ENCODE data around the gene PRR5L.

Gene PRR5L

GRCh38 chr11:36460220-36460619 is 164.1 kb downstream of the PRR5L start (continued):
- TF ChIP-seq INSM2 (tag by site-specific recombination; IDR thresholded peaks at IDR 0.05) (no peak), ZEB2 (tag by site-specific recombination; IDR thresholded peaks at IDR 0.05) (no peak), ZNF391 (tag by site-specific recombination; IDR thresholded peaks at IDR 0.05; ENCODE audit: borderline replicate concordance, low read depth) (no peak), ZNF157 (tag by site-specific recombination; IDR thresholded peaks at IDR 0.05) (no peak), ZNF791 (tag by site-specific recombination; IDR thresholded peaks at IDR 0.05) (no peak)

DNA sequence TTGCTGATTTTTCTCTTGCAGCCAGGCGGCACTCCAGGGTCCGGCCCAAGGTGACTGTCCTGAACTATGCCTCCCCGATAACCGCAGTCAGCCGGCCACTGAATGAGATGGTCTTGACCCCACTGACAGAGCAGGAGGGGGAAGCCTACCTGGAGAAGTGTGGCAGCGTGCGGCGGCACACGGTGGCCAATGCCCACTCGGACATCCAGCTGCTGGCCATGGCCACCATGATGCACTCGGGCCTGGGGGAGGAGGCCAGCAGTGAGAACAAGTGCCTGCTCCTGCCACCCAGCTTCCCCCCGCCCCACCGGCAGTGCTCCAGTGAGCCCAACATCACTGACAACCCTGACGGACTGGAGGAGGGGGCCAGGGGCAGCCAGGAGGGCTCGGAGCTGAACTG is 166.2 kb downstream of the PRR5L start:
- POLR2A ChIA-PET = no interaction called here
- no peak overlapping the region for H3K27ac ChIP-seq (ENCODE audit: extremely low read depth, low read depth, low read length)
- H3K36me3 ChIP-seq (ENCODE audit: control insufficient read depth in 2 of 2, insufficient read depth in 1 of 2, low read length in 2 of 2) = no peaks in the 10 kb centered on the region
- CTCF ChIA-PET = interaction anchor here (0.7 kb wide), 1 partner anchor 49 kb away, joined by 4 read pairs; no protein-coding TSS in a partner anchor
- H3K4me3 ChIP-seq (ENCODE audit: low read depth, low read length) = no peak overlapping the region
- H3K9me3 ChIP-seq (ENCODE audit: control insufficient read depth, insufficient read depth, low read depth, low read length) = no peaks in the 10 kb centered on the region
- H3K4me1 ChIP-seq (ENCODE audit: control insufficient read depth, insufficient read depth, low read length) = no peaks in the 10 kb centered on the region
- TF ChIP-seq ZNF660 (tag by site-specific recombination; IDR thresholded peaks at IDR 0.05) = no peak
- TF ChIP-seq HOXC10 (CRISPR knock-in tag; IDR thresholded peaks at IDR 0.05) = no peak
- no peak for TF ChIP-seq ZNF558 (tag by site-specific recombination; IDR thresholded peaks at IDR 0.05)
- TF ChIP-seq ZNF155 (tag by site-specific recombination; IDR thresholded peaks at IDR 0.05) = no peak
- TF ChIP-seq ZNF610 (tag by site-specific recombination; IDR thresholded peaks at IDR 0.05; ENCODE audit: borderline replicate concordance) = no peak
- TF ChIP-seq ZNF138 (tag by site-specific recombination; IDR thresholded peaks at IDR 0.05; ENCODE audit: borderline replicate concordance) = no peak
- TF ChIP-seq, protein P1, sequence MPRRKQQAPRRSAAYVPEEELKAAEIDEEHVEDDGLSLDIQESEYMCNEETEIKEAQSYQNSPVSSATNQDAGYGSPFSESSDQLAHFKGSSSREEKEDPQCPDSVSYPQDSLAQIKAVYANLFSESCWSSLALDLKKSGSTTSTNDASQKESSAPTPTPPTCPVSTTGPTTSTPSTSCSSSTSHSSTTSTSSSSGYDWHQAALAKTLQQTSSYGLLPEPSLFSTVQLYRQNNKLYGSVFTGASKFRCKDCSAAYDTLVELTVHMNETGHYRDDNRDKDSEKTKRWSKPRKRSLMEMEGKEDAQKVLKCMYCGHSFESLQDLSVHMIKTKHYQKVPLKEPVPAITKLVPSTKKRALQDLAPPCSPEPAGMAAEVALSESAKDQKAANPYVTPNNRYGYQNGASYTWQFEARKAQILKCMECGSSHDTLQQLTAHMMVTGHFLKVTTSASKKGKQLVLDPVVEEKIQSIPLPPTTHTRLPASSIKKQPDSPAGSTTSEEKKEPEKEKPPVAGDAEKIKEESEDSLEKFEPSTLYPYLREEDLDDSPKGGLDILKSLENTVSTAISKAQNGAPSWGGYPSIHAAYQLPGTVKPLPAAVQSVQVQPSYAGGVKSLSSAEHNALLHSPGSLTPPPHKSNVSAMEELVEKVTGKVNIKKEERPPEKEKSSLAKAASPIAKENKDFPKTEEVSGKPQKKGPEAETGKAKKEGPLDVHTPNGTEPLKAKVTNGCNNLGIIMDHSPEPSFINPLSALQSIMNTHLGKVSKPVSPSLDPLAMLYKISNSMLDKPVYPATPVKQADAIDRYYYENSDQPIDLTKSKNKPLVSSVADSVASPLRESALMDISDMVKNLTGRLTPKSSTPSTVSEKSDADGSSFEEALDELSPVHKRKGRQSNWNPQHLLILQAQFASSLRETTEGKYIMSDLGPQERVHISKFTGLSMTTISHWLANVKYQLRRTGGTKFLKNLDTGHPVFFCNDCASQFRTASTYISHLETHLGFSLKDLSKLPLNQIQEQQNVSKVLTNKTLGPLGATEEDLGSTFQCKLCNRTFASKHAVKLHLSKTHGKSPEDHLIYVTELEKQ (tag by site-specific recombination; IDR thresholded peaks at IDR 0.05; ENCODE audit: borderline replicate concordance) = no peak
- no peak for TF ChIP-seq ZNF48 (tag by site-specific recombination; IDR thresholded peaks at IDR 0.05)
- TF ChIP-seq GLI4 (tag by site-specific recombination; IDR thresholded peaks at IDR 0.05) = no peak
- TF ChIP-seq ZNF184 (tag by site-specific recombination; IDR thresholded peaks at IDR 0.05) = no peak
- TF ChIP-seq ZNF473 (tag by site-specific recombination; IDR thresholded peaks at IDR 0.05) = no peak
- TF ChIP-seq, protein P2, sequence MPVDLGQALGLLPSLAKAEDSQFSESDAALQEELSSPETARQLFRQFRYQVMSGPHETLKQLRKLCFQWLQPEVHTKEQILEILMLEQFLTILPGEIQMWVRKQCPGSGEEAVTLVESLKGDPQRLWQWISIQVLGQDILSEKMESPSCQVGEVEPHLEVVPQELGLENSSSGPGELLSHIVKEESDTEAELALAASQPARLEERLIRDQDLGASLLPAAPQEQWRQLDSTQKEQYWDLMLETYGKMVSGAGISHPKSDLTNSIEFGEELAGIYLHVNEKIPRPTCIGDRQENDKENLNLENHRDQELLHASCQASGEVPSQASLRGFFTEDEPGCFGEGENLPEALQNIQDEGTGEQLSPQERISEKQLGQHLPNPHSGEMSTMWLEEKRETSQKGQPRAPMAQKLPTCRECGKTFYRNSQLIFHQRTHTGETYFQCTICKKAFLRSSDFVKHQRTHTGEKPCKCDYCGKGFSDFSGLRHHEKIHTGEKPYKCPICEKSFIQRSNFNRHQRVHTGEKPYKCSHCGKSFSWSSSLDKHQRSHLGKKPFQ (tag by site-specific recombination; IDR thresholded peaks at IDR 0.05) = no peak
- no peak for TF ChIP-seq ZNF677 (tag by site-specific recombination; IDR thresholded peaks at IDR 0.05)
- TF ChIP-seq ZNF302 (tag by site-specific recombination; IDR thresholded peaks at IDR 0.05; ENCODE audit: low read depth) = no peak

DNA sequence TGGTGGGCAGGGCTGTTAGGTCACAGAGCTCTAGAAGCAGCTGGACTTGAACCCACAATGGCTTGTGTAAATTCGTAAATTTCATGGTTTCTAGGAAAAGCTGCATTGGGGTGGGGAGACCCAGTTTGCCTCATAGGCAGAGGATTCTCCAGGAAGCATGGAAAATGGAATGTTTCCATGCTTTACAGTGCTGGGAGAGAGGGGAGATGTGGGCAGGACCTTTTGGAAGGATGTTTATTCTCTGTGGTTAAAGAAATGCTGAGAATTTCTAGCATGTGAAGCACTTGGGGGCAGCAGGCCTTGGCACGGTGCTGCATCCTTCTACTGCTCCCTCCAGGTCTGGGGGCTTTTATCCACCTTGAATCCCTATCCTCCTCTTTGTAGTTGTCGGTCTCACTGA is 167.7 kb downstream of the PRR5L start:
- Histone ChIP-seq H3K9me3 (ENCODE audit: control insufficient read depth, insufficient read depth, low read depth, low read length) (no peaks in the 10 kb centered on the region), H3K27ac (ENCODE audit: extremely low read depth, low read depth, low read length) (no peak overlapping the region), H3K4me3 (ENCODE audit: low read depth, low read length) (no peak overlapping the region), H3K4me1 (ENCODE audit: control insufficient read depth, insufficient read depth, low read length) (no peaks in the 10 kb centered on the region), H3K36me3 (ENCODE audit: control insufficient read depth in 2 of 2, insufficient read depth in 1 of 2, low read length in 2 of 2) (no peaks in the 10 kb centered on the region)
- TF ChIP-seq ZNF600 (tag by site-specific recombination; IDR thresholded peaks at IDR 0.05) (no peak), ZNF423 (tag by site-specific recombination; IDR thresholded peaks at IDR 0.05) (no peak), ZIC2 (tag by site-specific recombination; IDR thresholded peaks at IDR 0.05) (no peak), ZNF146 (tag by site-specific recombination; IDR thresholded peaks at IDR 0.05) (no peak), ZEB2 (tag by site-specific recombination; IDR thresholded peaks at IDR 0.05) (no peak), PRDM6 (tag by site-specific recombination; IDR thresholded peaks at IDR 0.05) (no peak), ZNF354C (tag by site-specific recombination; IDR thresholded peaks at IDR 0.05; ENCODE audit: borderline replicate concordance, low read depth) (no peak), SP3 (tag by site-specific recombination; IDR thresholded peaks at IDR 0.05) (no peak), ZNF473 (tag by site-specific recombination; IDR thresholded peaks at IDR 0.05) (no peak)
- POLR2A ChIA-PET = no interaction called here
- CTCF ChIA-PET = interaction anchor here (0.7 to 2.4 kb wide), 5 partner anchors 8 to 78 kb away, joined by 3 to 12 read pairs (median 3); no protein-coding TSS in a partner anchor

Data from HEK293 (cell line).